ENCODE data around the gene PSKH1.
"Not testable (repeated sequence)": the region's sequence is repeated elsewhere in the genome, so short reads cannot be mapped to it uniquely, and the experiment has no call there.

Gene PSKH1

GRCh38 chr16:67892899-67893742 lies at the start of gene PSKH1:
TSS of gene PSKH1 (plus strand) at chr16:67893254. CDS start at chr16:67908750, 15,496 bp downstream.
- DNase-seq, result peak; percentile 99

- no peak for DNase-seq
These were observed 49.7 kb upstream of the PSKH1 start for GRCh38 chr16:67843343-67843765.

DNA sequence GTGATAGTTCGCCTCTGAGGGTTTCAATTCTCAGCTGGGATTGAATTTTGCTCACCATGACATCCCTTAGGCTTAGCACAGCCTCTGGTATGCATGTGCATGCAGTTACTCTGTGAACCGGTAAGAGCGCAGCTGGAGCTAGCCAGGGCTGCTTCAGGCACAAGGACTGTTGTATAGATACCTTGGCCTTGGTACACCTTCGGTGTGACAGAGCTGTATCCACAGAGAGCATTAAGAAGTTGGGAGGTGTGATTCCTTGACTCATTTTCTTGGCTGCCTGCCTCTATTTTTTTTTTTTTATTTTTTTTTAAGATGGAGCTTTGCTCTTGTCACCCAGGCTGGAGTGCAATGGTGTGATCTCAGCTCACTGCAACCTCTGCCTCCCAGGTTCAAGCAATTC lies 48.6 kb upstream of the PSKH1 start:
- DNase-seq, result no peak

DNA sequence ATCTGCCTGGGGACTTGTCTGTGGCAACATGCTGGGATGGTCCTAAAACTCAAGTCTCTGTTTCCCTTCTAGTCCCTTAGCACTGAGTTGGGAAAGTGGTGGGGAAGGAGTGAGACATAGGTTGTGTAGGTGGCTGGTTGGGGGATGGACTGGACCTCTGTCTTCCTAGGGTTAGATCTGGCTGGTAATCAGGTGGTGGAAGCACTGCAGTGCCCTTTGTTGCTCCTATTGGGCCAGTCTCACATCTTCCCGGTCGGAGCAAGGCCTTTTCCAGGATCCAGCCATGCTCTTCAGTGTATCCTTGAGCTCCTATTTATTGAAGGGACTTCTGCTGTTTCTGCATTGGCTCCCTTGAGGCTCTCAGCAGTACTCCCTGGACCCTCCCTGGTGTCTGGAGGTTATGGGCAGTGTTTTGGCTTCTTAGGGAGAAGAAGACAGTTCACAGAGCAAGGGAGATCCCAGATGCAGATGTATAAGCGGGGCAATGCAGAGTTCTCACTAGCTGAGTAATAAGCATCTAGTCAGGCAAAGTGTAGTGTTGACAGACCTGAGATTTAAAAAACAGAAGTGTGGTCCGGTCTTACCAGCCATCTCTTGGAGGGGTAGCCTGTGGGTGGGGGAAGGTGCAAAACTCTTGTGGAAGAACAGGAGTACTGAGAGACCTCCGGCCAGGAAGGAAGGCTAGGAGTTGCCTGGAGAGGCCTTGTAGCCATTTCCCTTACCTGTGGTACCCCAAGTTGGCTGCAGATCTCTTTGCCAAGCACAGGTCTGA lies 47.6 kb upstream of the PSKH1 start:
- peak; percentile 27 for DNase-seq

GRCh38 chr16:67846063-67846319 lies 47.1 kb upstream of the PSKH1 start:
- DNase-seq, result no peak

- DNase-seq, result peak; percentile 98
These were observed 46.6 kb upstream of the PSKH1 start, which contains the start of gene NUTF2 for GRCh38 chr16:67846320-67847063. TSS of gene NUTF2 (plus strand) at chr16:67846933. CDS start at chr16:67865131, 18,198 bp downstream.

DNA sequence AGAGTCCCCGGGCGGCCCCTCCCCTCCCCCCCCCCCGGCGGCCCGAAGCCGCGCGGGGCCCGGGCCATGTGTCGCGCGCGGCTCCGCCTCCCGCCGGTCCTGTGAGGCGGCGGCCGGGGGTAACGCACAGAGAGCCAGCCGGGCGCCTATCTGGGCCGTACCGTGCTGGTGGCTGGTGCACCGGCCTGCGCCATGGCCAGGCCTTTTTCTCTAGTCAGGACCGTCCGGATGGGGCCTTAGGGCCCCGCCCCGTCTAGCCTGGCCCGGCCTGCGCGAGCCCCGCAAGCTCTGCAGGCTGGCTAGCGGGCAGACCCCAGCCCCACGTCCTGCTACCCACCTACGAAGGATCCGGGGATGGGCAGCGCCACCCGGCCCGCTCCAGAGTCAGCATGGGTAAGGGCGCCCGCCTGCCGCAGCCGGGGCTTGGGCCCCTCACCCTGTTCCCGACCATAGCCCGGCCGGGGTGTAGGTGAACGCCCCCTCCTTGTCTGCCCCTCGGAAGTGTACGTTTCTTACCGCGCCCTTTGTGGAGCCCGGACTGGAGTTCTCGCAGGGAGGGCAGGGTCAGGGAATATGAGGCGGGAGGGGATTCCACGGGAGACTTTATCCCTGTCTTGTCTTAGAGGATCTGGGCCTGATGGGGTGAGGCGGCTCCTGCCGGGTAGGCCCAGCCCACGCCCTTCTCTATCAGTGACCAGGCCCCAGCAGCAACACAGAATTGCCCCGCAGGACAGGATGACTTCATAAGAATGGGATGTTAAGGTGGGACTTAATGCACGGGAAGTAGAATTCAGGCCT lies 45.8 kb upstream of the PSKH1 start, which contains the start of gene CENPT:
CENPT (minus strand) TSS at position 630 of the 798 bp plus-strand sequence. CDS start 13,834 bp downstream, outside the sequence.
- peak; percentile 81 for DNase-seq

DNA sequence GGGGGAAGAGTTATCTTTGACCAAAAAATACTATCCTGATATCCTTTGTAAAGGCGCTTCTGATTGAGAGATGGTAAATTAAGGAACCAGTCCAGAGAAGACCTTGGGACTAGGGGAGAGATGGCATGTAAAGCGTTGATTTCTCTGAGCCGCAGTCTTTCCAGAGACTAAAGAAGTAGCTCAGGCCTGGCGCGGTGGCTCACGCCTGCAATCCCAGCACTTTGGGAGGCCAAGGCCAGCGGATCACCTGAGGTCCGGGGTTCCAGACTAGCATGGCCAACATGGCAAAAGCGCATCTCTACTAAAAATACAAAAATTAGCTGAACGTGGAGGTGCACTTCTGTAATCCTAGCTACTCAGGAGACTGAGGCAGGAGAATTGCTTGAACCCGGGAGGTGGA lies 44.9 kb upstream of the PSKH1 start:
- no peak for DNase-seq

DNA sequence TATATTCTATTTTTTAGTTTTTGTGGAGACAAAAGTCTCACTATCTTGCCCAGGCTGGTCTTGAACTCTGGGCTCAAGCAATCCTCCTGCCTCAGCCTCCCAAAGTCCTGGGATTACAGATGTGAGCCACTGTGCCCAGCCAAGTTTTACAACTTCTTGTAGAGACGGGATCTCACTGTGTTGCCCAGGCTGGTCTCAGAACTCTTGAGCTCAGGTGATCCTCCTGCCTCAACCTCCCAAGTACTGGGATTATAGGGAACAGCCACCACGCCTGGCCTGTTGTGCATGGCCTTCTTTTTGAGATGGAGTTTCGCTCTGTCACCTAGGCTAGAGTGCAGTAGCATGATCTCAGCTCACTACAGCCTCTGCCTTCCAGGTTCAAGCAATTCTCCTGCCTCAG lies 39.4 kb upstream of the PSKH1 start:
- no peak for DNase-seq

- no peak for DNase-seq
These were observed 37.3 kb upstream of the PSKH1 start for GRCh38 chr16:67855789-67856188.

DNA sequence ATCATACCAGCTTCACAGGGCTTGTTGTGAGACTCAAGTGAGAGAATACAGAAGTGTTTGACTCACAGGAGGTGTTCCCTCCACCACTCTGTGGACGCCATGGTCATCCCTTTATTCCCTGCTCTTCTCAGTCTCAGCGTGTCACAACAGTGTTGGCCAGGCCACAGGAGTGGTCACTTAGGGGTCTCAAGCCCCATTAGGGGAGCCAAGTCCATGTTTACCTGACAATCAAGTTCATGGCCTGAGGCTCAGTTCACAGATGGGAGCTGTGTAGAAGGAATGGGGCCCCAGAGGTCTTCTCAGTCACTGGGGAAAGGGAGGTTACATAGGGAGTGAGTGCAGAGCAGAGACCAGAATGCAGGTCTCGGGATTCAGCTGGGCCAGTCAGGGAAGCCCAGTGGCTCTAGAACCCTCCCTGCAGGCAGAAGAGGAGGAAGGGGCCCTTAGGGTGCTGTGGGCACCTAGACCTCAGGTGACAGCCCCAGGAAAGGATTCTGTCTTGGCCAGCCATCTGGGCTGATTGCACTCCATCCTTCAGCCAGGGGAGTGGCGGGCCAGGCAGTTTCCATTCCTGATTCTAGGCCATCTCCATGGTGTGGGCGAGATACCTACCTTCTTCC lies 36.0 kb upstream of the PSKH1 start:
- no peak for DNase-seq

DNA sequence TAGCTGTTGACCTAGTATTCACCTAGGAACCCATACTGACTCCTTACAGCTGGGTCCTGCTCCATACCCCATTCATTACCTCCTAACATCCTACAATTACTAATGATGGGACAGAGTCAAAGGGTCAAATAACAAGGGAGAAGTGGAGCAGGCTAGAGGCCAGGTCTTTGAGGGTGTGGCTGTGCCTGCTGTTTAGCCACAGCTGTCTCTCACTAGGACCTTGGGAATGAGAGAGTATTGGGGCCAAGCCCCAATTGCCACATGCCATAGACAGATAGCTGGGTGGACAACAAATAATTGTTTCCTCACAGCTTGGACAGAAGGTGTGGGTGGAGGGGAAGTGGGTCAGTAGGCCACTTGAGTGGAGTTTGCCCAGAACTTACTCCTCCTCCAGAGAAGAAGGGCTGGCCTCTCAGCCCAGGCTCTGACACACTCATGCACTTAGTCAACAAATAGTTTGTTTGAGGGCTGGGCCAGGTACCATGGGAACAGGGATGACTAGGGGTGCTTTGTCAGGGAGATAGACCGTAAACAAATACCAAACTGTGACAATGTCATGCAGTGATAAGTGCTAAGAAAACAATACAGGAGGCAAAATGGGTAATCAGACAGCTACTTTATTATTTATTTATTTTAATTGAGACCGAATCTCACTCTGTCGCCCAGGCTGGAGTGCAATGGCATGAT lies 35.4 kb upstream of the PSKH1 start:
- DNase-seq, result peak; percentile 50

GRCh38 chr16:67858500-67858899 lies 34.6 kb upstream of the PSKH1 start:
- DNase-seq, result no peak

DNA sequence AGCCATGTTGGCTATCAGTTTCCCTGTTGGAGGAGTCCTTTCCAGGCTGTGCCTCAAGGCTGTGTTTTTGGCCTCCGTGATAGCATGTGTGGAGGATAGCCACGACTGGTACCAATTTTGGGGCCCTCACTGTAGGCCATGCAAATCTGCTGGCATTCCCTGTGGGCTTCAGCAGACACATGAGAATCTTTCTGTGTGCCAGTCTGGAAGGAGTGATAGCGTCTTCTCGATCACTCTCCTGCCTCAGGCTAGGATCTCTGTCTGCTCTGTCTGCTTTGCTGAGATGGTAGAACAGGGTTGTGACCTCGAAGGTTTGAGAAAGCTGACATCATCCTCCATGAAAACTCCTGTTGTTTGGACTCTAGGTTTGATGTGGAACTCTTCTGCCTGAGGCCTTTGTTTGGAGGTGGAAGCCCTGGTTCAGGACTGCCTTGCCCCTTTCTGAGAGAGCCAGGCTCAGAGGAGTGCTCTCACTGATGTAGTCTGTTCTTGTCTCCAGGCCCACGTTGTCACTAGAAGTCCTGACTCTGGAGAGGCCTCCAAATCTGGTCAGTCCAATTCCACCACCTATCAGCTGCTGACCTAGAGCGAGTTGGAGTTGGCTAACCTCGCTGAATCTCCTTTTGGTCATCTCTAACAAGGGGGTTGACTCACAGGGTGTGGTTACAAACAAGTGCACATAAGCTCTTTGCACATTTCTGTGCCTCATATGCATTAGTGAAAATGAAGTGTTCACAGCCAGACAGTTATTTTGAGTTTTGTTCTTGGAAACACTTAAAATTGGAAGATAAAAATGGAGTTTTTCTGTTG lies 32.3 kb upstream of the PSKH1 start:
- DNase-seq, result no peak

DNA sequence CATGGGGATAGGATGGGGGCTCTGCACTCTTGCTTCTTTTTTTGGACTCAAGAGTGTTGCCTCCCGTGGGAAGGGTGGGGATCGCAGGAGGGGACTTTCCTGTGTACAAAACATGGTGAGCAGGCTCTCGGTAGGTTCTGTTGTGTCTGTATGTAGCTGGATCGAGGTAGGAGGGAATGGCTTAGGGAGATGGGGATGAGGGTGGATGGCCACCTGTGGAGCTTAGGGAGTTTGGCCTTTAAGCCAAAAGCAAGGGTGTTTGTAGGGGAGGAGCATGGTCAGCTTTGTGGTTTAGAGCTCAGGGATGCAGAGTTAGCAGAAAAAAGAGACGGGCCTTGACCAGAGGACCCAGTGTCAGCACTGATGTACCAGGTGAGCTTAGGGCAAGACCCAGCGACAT lies 31.2 kb upstream of the PSKH1 start:
- DNase-seq, result no peak

DNA sequence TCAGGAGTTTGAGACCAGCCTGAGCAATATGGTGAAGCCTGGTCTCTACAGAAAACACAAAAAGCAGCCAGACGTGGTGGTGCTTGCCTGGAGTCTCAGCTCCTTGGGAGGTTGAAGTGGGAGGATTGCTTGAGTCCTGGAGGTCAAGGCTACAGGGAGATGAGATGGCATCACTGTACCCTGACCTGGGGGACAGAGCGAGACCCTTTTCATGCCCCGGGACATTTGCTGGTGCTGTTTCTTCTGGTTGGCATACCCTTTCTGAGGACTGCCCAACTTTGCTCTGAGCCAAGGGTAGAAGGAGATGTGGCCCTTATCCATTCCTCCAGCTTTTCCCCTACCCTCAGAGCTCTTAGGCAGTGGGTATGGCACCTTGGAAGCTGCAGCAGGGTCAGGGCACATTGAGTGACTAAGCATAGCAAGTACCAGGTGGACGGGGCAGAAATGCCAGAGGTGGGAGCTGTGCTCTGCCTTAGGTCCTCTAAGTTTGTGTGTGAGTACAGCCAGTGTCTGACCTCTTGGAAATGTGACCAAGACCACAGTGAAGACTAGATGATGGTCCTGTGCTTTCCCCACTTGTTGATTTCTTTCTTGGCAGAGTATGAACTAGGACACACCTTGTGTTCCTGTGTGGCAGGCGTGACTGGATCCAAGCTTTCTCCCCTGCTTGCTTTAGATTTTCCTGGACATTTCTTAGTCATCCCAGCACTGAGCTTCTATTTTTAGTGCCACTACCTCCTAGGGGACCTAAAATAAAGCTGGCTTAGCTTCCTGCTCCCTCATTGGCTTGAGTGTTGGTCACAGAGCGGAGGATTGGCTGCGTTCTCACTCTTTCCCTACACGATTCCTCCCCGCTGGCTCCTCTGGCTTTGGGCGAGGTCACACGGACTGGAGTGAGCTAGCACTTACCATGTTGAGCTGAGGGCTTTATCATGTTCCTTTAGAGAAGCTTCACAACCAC lies 30.2 kb upstream of the PSKH1 start:
- no peak for DNase-seq

GRCh38 chr16:67864044-67864443 lies 29.0 kb upstream of the PSKH1 start:
- DNase-seq, result not testable (repeated sequence)

DNA sequence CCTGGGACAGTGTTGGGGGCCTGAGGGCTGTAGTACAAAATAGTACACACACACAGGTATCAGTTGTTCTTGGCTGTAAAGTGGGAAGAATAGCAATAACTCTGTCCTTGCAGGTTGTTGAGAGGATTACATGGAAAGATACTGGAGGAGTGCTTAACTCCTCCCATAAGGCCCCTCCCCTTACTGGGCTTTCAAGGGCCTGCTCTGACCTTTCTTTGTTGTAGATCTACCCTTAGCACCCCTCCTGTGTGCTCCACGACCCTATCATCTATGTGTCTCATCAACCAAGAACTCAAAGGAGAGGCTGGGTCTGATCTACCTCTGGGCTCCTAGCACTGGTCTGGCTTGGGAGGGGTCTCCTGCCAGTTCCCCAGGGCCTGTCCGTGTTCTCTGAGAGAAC lies 28.5 kb upstream of the PSKH1 start:
- no peak for DNase-seq

DNA sequence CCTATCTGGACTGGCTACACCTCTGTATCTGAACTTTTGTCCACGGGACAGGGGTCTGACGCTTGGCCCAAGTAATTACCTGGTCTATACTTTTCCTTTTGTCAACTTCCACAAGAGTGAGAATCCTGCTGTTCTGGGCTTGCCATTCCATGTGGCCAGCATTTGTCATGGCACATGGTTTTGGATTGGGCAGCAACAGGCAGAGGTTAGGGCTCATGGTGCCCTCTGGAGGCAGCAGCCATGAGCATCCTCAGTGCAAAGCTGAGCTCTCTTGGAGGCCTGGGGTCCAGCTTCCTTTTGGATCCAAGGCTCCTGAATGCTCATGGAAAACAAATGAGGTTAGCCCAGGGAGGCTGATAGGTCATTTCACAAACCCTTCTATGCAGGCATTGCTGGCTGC lies 27.7 kb upstream of the PSKH1 start:
- DNase-seq, result peak; percentile 75
